Measurements from ENCODE around the gene RIT1.

The RIT1 gene

GRCh38 chr1:155856257-155856974, 54.7 kb downstream of the RIT1 start:
- H3K4me1 ChIP-seq: peaks cover 12% of the 10 kb centered on the region
- no peaks in the 10 kb centered on the region for H3K27me3 ChIP-seq (ENCODE audit: low read depth)
- H3K4me3 ChIP-seq: peak overlapping the region; percentile 71
- in situ Hi-C loops (cut with MboI; ENCODE audit: low sequenced_read_pairs): no loop called here
- H3K36me3 ChIP-seq (replicated peaks): peaks cover 28% of the 10 kb centered on the region
- no peaks in the 10 kb centered on the region for H3K9me3 ChIP-seq
- DNase-seq (ENCODE audit: low spot score in 2 of 2): no peak

- Histone ChIP-seq H3K36me3 (replicated peaks) (peaks cover 43% of the 10 kb centered on the region), H3K4me1 (peaks cover 7% of the 10 kb centered on the region; the same call in 1 of the 2 replicates), H3K4me3 (no peak overlapping the region), H3K27me3 (ENCODE audit: low read depth) (no peaks in the 10 kb centered on the region), H3K9me3 (no peaks in the 10 kb centered on the region)
- DNase-seq (ENCODE audit: low spot score in 2 of 2): no peak
- in situ Hi-C loops (cut with MboI; ENCODE audit: low sequenced_read_pairs): no loop called here
Observed at GRCh38 chr1:155850345-155850744, 60.8 kb downstream of the RIT1 start.

DNA sequence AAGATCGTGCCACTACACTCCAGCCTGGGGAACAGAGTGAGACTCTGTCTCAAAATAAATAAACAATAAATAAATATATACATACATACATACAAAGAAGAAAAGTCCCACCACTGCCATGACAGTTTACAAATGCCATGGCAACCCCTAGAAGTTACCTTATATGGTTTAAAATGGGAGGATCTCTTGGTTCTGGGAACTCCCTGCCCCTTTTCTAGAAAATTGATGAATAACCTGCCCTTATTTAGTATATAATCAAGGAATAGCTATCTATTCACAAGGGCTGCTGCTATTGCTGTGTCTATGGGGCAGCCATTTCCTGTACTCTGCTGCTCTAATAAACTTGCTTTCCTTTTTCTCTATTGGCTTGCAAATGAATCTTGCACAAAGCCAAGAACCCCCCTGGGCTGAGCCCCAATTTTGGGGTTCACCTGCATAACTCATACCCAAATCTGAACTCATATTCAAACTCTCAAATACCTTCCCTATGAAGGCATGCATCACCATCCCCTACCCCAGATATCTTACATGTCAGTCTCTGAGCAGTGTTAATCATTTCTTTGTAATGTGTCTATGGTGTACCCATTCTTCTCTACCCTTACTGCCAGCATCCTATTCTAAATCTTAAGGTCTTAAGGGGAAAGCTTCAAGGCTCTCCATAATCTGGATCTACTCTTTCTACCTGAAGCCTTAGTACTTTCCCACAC, 63.2 kb downstream of the RIT1 start:
- H3K9me3 ChIP-seq: no peaks in the 10 kb centered on the region
- H3K36me3 ChIP-seq (replicated peaks): peaks cover 36% of the 10 kb centered on the region
- no peaks in the 10 kb centered on the region for H3K27me3 ChIP-seq (ENCODE audit: low read depth)
- DNase-seq (ENCODE audit: low spot score in 2 of 2): no peak
- no peak overlapping the region for H3K4me3 ChIP-seq
- H3K4me1 ChIP-seq: peaks cover 7% of the 10 kb centered on the region; the same call in 1 of the 2 replicates
- in situ Hi-C loops (cut with MboI; ENCODE audit: low sequenced_read_pairs): no loop called here
